HepG2 (cell line): ENCODE data around the gene RFX7. TPM values are rescaled to one million over a fixed set of nuclear protein-coding genes. Genes with fewer than 3 reads are reported as not detected.

ENCODE experiments used
- ATF5 ChIP-seq: sonication (generic); formaldehyde crosslinking; IDR thresholded peaks from 2 replicates; pipeline ENCODE4 v1.4.0; 2020; ENCODE audit warnings: mild to moderate bottlenecking, low read depth, missing genetic modification reagents
- DRAP1 ChIP-seq: IDR thresholded peaks from 2 replicates; pipeline ENCODE4 v1.6.1; 2016; ENCODE audit warnings: missing genetic modification reagents, missing compliant biosample characterization
- FLYWCH1 ChIP-seq: sonication (generic); formaldehyde crosslinking; IDR thresholded peaks from 2 replicates; pipeline ENCODE4 v1.8.1; 2023; ENCODE audit warnings: mild to moderate bottlenecking, missing genetic modification reagents
- HNF1A ChIP-seq, 2 experiments: sonication (generic) in 1 of 2; formaldehyde crosslinking in 1 of 2; IDR thresholded peaks; 2 replicates each; pipeline versions ENCODE4 v1.4.0 to v1.6.1; 2016 to 2020; ENCODE audit warnings: borderline replicate concordance in 1 of 2, low read depth in 1 of 2, mild to moderate bottlenecking in 1 of 2, missing genetic modification reagents in 1 of 2
- HNF1B ChIP-seq: sonication (generic); formaldehyde crosslinking; IDR thresholded peaks from 2 replicates; pipeline ENCODE4 v1.5.1; 2020; ENCODE audit warnings: mild to moderate bottlenecking, moderate library complexity, missing genetic modification reagents
- MYC ChIP-seq: sonication (generic); formaldehyde crosslinking; IDR thresholded peaks from 2 replicates; pipeline ENCODE4 v1.9.0; 2021; ENCODE audit warnings: missing genetic modification reagents, borderline replicate concordance
- PBX3 ChIP-seq: sonication (generic); formaldehyde crosslinking; IDR thresholded peaks from 2 replicates; pipeline ENCODE4 v1.8.1; 2023; ENCODE audit warnings: missing genetic modification reagents, inconsistent platforms, borderline replicate concordance
- RFXANK ChIP-seq: IDR thresholded peaks from 2 replicates; pipeline ENCODE4 v1.6.1; 2016
- TAF15 ChIP-seq: fragments of 200-400 bp; formaldehyde crosslinking; IDR thresholded peaks from one replicate; pipeline ENCODE4 v1.6.1; 2018; ENCODE audit warnings: mild to moderate bottlenecking, low read depth, low read length; ENCODE audit not compliant: poor library complexity, severe bottlenecking
- ZFP62 ChIP-seq: sonication (generic); formaldehyde crosslinking; IDR thresholded peaks from 2 replicates; pipeline ENCODE4 v1.4.0; 2020; ENCODE audit warnings: missing genetic modification reagents
- ZFP91 ChIP-seq: sonication (generic); formaldehyde crosslinking; IDR thresholded peaks from 2 replicates; pipeline ENCODE4 v1.9.0; 2022; ENCODE audit warnings: missing genetic modification reagents, mild to moderate bottlenecking, borderline replicate concordance
- ZFX ChIP-seq: sonication (generic); formaldehyde crosslinking; IDR thresholded peaks from 2 replicates; pipeline ENCODE4 v1.4.0; 2020; ENCODE audit warnings: mild to moderate bottlenecking, low read depth, missing genetic modification reagents, moderate library complexity
- ZNF281 ChIP-seq: sonication (generic); formaldehyde crosslinking; IDR thresholded peaks from 2 replicates; pipeline ENCODE4 v1.4.0; 2020; ENCODE audit warnings: missing genetic modification reagents, borderline replicate concordance
- polyA plus RNA-seq, 8 experiments: library from polyadenylated mRNA; depleted of rRNA in 3 of 8; stranded (reverse) in 7 of 8; unstranded in 1 of 8; fragments of >200 nt; fragmentation: Illumina TruSeq in 4 of 8; extraction: Trizol in 4 of 8; gene quantifications; 2 replicates each; pipeline versions ENCODE4 v1.2.1 to v1.2.3, GENCODE V29; 2011 to 2016; ENCODE audit warnings: low read depth in 4 of 8, missing spikeins in 1 of 8, mixed read lengths in 1 of 8; ENCODE audit not compliant: insufficient read depth in 1 of 8
- total RNA-seq, 5 experiments: library from RNA; depleted of rRNA; stranded (reverse); fragments of >200 nt; fragmentation: Illumina TruSeq; extraction: Trizol; gene quantifications; 2 replicates each; pipeline ENCODE4 v1.2.3, GENCODE V29; 2016; ENCODE audit warnings: low read depth in 1 of 5

Gene RFX7
- total and polyA plus RNA-seq, 2 of the 13 experiments (the other 11 are each of a cell fraction or from before 2014, with no cell fraction given), result 8.5 to 10.4 TPM

GRCh38 chr15:56245871-56246814 lies 2.5 kb upstream of the RFX7 start (continued):
- peak; percentile 69 for TF ChIP-seq ZFP91 (CRISPR knock-in tag)
- TF ChIP-seq ZNF281, result no peak
- no peak for TF ChIP-seq ATF5 (CRISPR knock-in tag)
- TF ChIP-seq HNF1B (CRISPR knock-in tag), result peak; percentile 79; the same call in 1 of the 2 replicates
- TF ChIP-seq PBX3, result no peak
- no peak for TF ChIP-seq FLYWCH1 (CRISPR knock-in tag)
- TF ChIP-seq HNF1A (IDR thresholded peaks at IDR 0.05; ENCODE audit: low read depth), result no peak
- TF ChIP-seq HNF1A (CRISPR knock-in tag; IDR thresholded peaks at IDR 0.05; ENCODE audit: borderline replicate concordance), result no peak
- no peak for TF ChIP-seq ZFP62
- TF ChIP-seq ZFX (CRISPR knock-in tag), result peak; percentile 50
- peak; percentile 49; the same call in 1 of the 2 replicates for TF ChIP-seq MYC (CRISPR knock-in tag)
- TF ChIP-seq RFXANK (CRISPR knock-in tag), result peak; percentile 81; the same call in 1 of the 2 replicates
- TF ChIP-seq DRAP1 (CRISPR knock-in tag), result no peak; the same call in 1 of the 2 replicates
- TF ChIP-seq TAF15, result no peak
